Type B pancreatic cell (in vitro differentiated cells): ENCODE measurements around the gene SLC3A2. TPM values are rescaled to one million over a fixed set of nuclear protein-coding genes. Genes with fewer than 3 reads are reported as not detected.
"Not testable (repeated sequence)": the region's sequence is repeated elsewhere in the genome, so short reads cannot be mapped to it uniquely, and the experiment has no call there.

ENCODE experiments used
- DNase-seq: peaks from one replicate; pipeline ENCODE4 v3.0.0; 2021; ENCODE audit warnings: mixed read lengths; ENCODE audit not compliant: unreplicated experiment; ENCODE audit errors: extremely low spot score
- H3K27ac Mint-ChIP-seq: 2 replicates; pipeline ENCODE4 v1.8.0; 2021; ENCODE audit warnings: mild to moderate bottlenecking, mixed read lengths
- H3K27me3 Mint-ChIP-seq: 2 replicates; pipeline ENCODE4 v1.8.0; 2021; ENCODE audit warnings: mixed read lengths
- H3K36me3 Mint-ChIP-seq: 2 replicates; pipeline ENCODE4 v1.8.0; 2021; ENCODE audit warnings: mixed read lengths
- H3K4me1 Mint-ChIP-seq: one replicate; pipeline ENCODE4 v1.8.0; 2021; ENCODE audit warnings: mixed read lengths; ENCODE audit not compliant: unreplicated experiment
- H3K4me3 Mint-ChIP-seq: 2 replicates; pipeline ENCODE4 v1.8.0; 2021; ENCODE audit warnings: mild to moderate bottlenecking, mixed read lengths
- H3K9me3 Mint-ChIP-seq: 2 replicates; pipeline ENCODE4 v1.8.0; 2021; ENCODE audit warnings: mixed read lengths
- CTCF ChIP-seq: fragments of 200-600 bp; sonication (generic); conservative IDR thresholded peaks from 2 replicates; pipeline ENCODE4 v1.5.0; 2021; ENCODE audit warnings: antibody characterized with exemption, mild to moderate bottlenecking
- total RNA-seq: library from RNA; stranded (reverse); gene quantifications from 2 replicates; pipeline ENCODE4 v1.2.1, GENCODE V29; 2021; ENCODE audit warnings: low replicate concordance

Gene SLC3A2
- total RNA-seq, 1 donor from 2014 or later, result 190 TPM

DNA sequence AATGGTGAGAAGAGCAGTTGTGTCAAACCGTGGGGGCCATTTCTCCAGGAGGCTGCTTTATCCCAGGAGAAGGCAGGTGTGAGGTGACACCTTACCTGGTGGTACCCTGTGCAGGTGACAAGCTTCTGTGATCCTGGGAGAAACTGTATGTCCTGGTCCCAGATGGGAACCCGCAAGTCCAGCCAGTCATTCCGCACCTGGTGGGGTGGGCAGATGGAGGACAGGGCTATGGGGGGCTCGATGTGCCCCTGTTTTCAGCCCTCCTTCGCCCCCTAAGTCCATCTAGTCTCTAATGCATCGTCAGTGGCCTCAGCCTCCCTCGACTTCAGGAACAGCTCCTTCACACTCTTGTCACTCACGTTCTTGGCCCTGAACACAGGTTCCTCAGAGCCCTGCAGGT lies 45.4 kb upstream of the SLC3A2 start:
- Mint-ChIP-seq H3K9me3 (no peaks in the 10 kb centered on the region), H3K4me3 (peak overlapping the region; percentile 31), H3K36me3 (peaks cover 13% of the 10 kb centered on the region), H3K27me3 (no peaks in the 10 kb centered on the region), H3K27ac (no peak overlapping the region), H3K4me1 (peaks cover 20% of the 10 kb centered on the region)
- DNase-seq, result no peak
- TF ChIP-seq CTCF, result no peak

- Mint-ChIP-seq H3K27ac (no peak within 1 kb of the TSS), H3K27me3 (no peaks in the 10 kb centered on the region), H3K4me3 (no peak within 1 kb of the TSS), H3K9me3 (no peaks in the 10 kb centered on the region), H3K36me3 (peaks cover 7% of the 10 kb centered on the region), H3K4me1 (peaks cover 21% of the 10 kb centered on the region)
- peak; percentile 83 for DNase-seq
- no peak for TF ChIP-seq CTCF
These were observed 41.4 kb upstream of the SLC3A2 start, which contains the start of gene WDR74 for GRCh38 chr11:62839050-62839945. TSS of gene WDR74 (minus strand) at chr11:62839590. CDS start at chr11:62839570, 20 bp downstream.

DNA sequence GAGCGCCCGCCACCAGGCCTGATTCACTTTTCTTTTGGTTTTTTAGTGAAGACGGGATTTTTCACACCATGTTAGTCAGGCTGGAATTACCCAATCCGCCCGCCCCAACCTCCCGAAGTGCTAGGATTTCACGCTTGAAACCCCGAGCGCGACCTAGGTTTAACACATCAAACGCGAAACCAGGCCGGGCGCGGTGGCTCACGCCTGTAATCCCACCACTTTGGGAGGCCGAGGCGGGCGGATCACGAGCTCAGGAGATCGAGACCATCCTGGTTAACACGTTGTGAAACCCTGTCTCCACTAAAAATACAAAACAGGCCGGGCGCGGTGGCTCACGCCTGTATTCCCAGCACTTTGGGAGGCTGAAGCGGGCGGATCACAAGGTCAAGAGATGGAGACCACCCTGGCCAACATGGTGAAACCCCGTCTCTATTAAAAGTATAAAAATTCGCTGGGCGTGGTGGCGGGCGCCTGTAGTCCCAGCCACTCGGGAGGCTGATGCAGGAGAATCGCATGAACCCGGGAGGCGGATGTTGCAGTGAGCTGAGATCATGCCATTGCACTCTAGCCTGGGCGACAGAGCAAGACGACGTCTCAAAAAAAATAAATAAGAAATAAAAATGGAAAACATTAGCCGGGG lies 39.9 kb upstream of the SLC3A2 start:
- DNase-seq, result peak; percentile 76
- not testable (repeated sequence) for H3K36me3 Mint-ChIP-seq, H3K27me3 Mint-ChIP-seq, H3K4me3 Mint-ChIP-seq, H3K27ac Mint-ChIP-seq, H3K9me3 Mint-ChIP-seq
- peaks cover 21% of the 10 kb centered on the region for H3K4me1 Mint-ChIP-seq

- Mint-ChIP-seq H3K27ac (no peak overlapping the region), H3K4me1 (peaks cover 21% of the 10 kb centered on the region), H3K9me3 (no peaks in the 10 kb centered on the region), H3K27me3 (no peaks in the 10 kb centered on the region), H3K4me3 (no peak overlapping the region), H3K36me3 (peaks cover 4% of the 10 kb centered on the region)
- TF ChIP-seq CTCF, result no peak
- peak; percentile 85 for DNase-seq
These were observed 39.1 kb upstream of the SLC3A2 start for GRCh38 chr11:62841361-62842170.

GRCh38 chr11:62842171-62842741 lies 38.4 kb upstream of the SLC3A2 start:
- no peak for DNase-seq
- Mint-ChIP-seq H3K9me3 (no peaks in the 10 kb centered on the region), H3K27me3 (no peaks in the 10 kb centered on the region), H3K27ac (no peak overlapping the region), H3K4me1 (peaks cover 21% of the 10 kb centered on the region), H3K4me3 (no peak overlapping the region), H3K36me3 (peaks cover 4% of the 10 kb centered on the region)
- no peak for TF ChIP-seq CTCF

- not testable (repeated sequence) for H3K36me3 Mint-ChIP-seq, H3K4me3 Mint-ChIP-seq, DNase-seq, H3K27ac Mint-ChIP-seq, H3K27me3 Mint-ChIP-seq, H3K9me3 Mint-ChIP-seq
- peaks cover 21% of the 10 kb centered on the region for H3K4me1 Mint-ChIP-seq
These were observed 37.8 kb upstream of the SLC3A2 start for GRCh38 chr11:62842891-62843290.
